Caco-2 (cell line): ENCODE measurements around the gene LASP1NB.

Source experiments
- BruUV-seq: library from RNA; stranded (reverse); fragments of 400-500 nt; replicated peaks from 2 replicates; lab custom pipeline; 2021; lab: Mats Ljungman, UMichigan
- CTCF ChIA-PET: fragments of 300-600 bp; sonication (Branson Sonifier 250); formaldehyde crosslinking; loops from one replicate; lab custom pipeline; 2022; ENCODE audit warnings: antibody characterized with exemption; lab: Charles Lee
- POLR2A ChIA-PET: fragments of 300-600 bp; sonication (Branson Sonifier 250); formaldehyde crosslinking; loops from one replicate; lab custom pipeline; 2022; ENCODE audit warnings: antibody characterized with exemption; lab: Charles Lee
- DNase-seq, 2 experiments: peaks; one replicate each; pipeline versions ENCODE4 v3.0.0 to v3.0.0-alpha.2; 2020 to 2022
- H3K27me3 ChIP-seq: replicated peaks from 2 replicates; pipeline ENCODE4 v1.6.0; 2011; ENCODE audit warnings: low read length; ENCODE audit not compliant: control insufficient read depth, insufficient read depth
- H3K36me3 ChIP-seq: 2 replicates; pipeline ENCODE4 v1.5.1; 2011; ENCODE audit warnings: low read length; ENCODE audit not compliant: control insufficient read depth, insufficient read depth
- H3K4me1 ChIP-seq: fragments of 250-450 bp; sonication (Bioruptor Pico); 2 replicates; pipeline ENCODE4 v1.5.1; 2020; ENCODE audit warnings: mild to moderate bottlenecking
- H3K4me3 ChIP-seq: 2 replicates; pipeline ENCODE4 v1.5.1; 2011; ENCODE audit warnings: low read depth, mild to moderate bottlenecking, control low read depth, low read length
- H3K9me3 ChIP-seq: fragments of 250-450 bp; sonication (Bioruptor Pico); 2 replicates; pipeline ENCODE4 v1.5.1; 2020; ENCODE audit warnings: mild to moderate bottlenecking, moderate library complexity
- H3K27ac Mint-ChIP-seq: one replicate; pipeline ENCODE4 v1.8.0; 2022; ENCODE audit warnings: mixed read lengths; ENCODE audit not compliant: unreplicated experiment
- H3K27me3 Mint-ChIP-seq: one replicate; pipeline ENCODE4 v1.8.0; 2022; ENCODE audit warnings: mixed read lengths; ENCODE audit not compliant: insufficient read depth, unreplicated experiment
- H3K36me3 Mint-ChIP-seq: one replicate; pipeline ENCODE4 v1.8.0; 2022; ENCODE audit warnings: mild to moderate bottlenecking, mixed read lengths; ENCODE audit not compliant: insufficient read depth, unreplicated experiment
- H3K4me1 Mint-ChIP-seq: one replicate; pipeline ENCODE4 v1.8.0; 2022; ENCODE audit warnings: low read depth, mixed read lengths; ENCODE audit not compliant: unreplicated experiment
- H3K4me3 Mint-ChIP-seq: one replicate; pipeline ENCODE4 v1.8.0; 2022; ENCODE audit warnings: mild to moderate bottlenecking, moderate library complexity, mixed read lengths; ENCODE audit not compliant: unreplicated experiment
- H3K9me3 Mint-ChIP-seq: one replicate; pipeline ENCODE4 v1.8.0; 2022; ENCODE audit warnings: mixed read lengths; ENCODE audit not compliant: unreplicated experiment
- intact Hi-C: fragments of 100-400 bp; cut with micrococcal nuclease; formaldehyde crosslinking; loops from one replicate; pipeline ENCODE4 v1.10.0; 2022; ENCODE audit not compliant: unreplicated experiment
- TF ChIP-seq, protein P1 (sequence below), 2 experiments: fragments of 200-600 bp in 1 of 2; IDR thresholded peaks; 1 replicate in 1 of 2; 2 replicates in 1 of 2; pipeline versions ENCODE4 v1.5.1 to v1.8.0; 2011 to 2022; ENCODE audit warnings: antibody characterized with exemption in 1 of 2, control low read depth in 1 of 2, inconsistent platforms in 1 of 2, low read depth in 1 of 2, low read length in 1 of 2, mild to moderate bottlenecking in 1 of 2, moderate library complexity in 1 of 2; ENCODE audit not compliant: insufficient read depth in 1 of 2, severe bottlenecking in 1 of 2, unreplicated experiment in 1 of 2

Gene LASP1NB

DNA sequence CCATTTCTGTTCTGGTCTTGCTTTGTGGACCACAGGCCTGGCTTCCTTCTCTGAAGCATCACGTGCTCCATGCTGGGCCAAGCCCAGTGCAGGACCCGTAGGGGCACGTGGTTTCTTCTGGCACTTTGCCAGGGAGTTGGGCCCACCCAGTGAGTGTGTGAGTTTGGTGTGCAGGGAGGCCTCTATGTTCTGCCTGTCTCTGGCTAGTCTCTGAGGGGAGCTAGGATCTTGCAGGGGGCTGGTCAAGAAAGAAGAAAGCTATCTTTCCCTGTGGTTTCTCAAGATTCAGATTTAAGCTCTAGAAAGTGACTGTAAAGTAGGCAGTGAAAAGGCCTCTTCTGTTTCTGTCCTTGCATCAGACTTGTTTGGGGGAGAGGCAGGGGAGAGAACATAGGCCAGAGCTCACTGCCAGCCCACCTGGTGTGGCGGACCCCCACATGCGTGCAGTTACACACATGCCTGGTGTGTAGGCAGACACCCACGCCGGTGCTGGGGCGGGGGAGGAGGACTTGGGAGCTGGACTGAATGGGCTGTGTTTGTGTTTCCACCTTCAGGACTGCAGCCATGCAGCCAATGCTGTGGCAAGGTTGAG is 43.7 kb upstream of the LASP1NB start:
- ChIA-PET CTCF (no interaction called here), POLR2A (interaction anchor here (1.1 kb wide), 1 partner anchor 12 kb away, joined by 4 read pairs; the partner anchor contains the start of gene LASP1)
- no peaks in the 10 kb centered on the region for H3K9me3 Mint-ChIP-seq

DNA sequence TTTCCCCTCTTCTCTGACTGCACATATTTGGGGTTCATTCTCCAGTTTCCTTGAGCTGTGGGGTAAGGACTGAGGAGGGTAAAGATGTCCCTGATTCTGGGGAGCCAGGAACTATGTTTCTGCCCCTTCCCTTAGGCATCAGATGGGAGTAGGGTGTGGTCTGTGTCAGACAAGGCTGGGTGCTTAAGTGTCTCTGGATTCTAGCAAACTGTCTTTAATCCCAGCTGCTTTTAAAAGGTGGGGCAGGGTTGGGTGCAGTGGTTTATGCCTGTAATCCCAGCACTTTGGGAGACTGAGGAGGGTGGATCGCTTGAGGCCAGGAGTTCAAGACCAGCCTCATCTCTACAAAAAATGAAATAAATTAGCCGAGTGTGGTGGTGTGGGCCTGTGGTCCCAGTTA is 42.5 kb upstream of the LASP1NB start:
- H3K27me3 ChIP-seq = no peaks in the 10 kb centered on the region
- H3K4me3 ChIP-seq = no peak overlapping the region
- peaks cover 86% of the 10 kb centered on the region for H3K36me3 Mint-ChIP-seq
- ChIA-PET POLR2A (no interaction called here), CTCF (interaction anchor here (0.6 kb wide), 1 partner anchor 18 kb away, joined by 3 read pairs; no protein-coding TSS in a partner anchor)
- H3K4me1 ChIP-seq = peaks cover 64% of the 10 kb centered on the region
- H3K36me3 ChIP-seq = peaks cover 10% of the 10 kb centered on the region
- no peaks in the 10 kb centered on the region for H3K27me3 Mint-ChIP-seq
- intact Hi-C loops = no loop called here
- H3K4me1 Mint-ChIP-seq = peaks cover 42% of the 10 kb centered on the region
- BruUV-seq = no TSS peak
- no peak overlapping the region for H3K4me3 Mint-ChIP-seq
- H3K27ac Mint-ChIP-seq = peak overlapping the region; percentile 92
- no peaks in the 10 kb centered on the region for H3K9me3 ChIP-seq
- H3K9me3 Mint-ChIP-seq = no peaks in the 10 kb centered on the region
- no peak for DNase-seq
- TF ChIP-seq, protein P1, sequence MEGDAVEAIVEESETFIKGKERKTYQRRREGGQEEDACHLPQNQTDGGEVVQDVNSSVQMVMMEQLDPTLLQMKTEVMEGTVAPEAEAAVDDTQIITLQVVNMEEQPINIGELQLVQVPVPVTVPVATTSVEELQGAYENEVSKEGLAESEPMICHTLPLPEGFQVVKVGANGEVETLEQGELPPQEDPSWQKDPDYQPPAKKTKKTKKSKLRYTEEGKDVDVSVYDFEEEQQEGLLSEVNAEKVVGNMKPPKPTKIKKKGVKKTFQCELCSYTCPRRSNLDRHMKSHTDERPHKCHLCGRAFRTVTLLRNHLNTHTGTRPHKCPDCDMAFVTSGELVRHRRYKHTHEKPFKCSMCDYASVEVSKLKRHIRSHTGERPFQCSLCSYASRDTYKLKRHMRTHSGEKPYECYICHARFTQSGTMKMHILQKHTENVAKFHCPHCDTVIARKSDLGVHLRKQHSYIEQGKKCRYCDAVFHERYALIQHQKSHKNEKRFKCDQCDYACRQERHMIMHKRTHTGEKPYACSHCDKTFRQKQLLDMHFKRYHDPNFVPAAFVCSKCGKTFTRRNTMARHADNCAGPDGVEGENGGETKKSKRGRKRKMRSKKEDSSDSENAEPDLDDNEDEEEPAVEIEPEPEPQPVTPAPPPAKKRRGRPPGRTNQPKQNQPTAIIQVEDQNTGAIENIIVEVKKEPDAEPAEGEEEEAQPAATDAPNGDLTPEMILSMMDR (IDR thresholded peaks at IDR 0.05; ENCODE audit: insufficient read depth in 1 of 2, low read depth in 1 of 2, low read length in 1 of 2, severe bottlenecking in 1 of 2, unreplicated experiment in 1 of 2) = no peak

More for the DNA sequence above, 43.7 kb upstream of the LASP1NB start:
- TF ChIP-seq, protein P1 (IDR thresholded peaks at IDR 0.05; ENCODE audit: insufficient read depth in 1 of 2, low read depth in 1 of 2, low read length in 1 of 2, severe bottlenecking in 1 of 2, unreplicated experiment in 1 of 2) = no peak
- Mint-ChIP-seq H3K36me3 (peaks cover 77% of the 10 kb centered on the region), H3K27me3 (no peaks in the 10 kb centered on the region), H3K4me1 (peaks cover 43% of the 10 kb centered on the region), H3K4me3 (no peak overlapping the region), H3K27ac (peak overlapping the region; percentile 92)
- Histone ChIP-seq H3K9me3 (no peaks in the 10 kb centered on the region), H3K4me3 (no peak overlapping the region), H3K36me3 (peaks cover 14% of the 10 kb centered on the region), H3K4me1 (peaks cover 75% of the 10 kb centered on the region), H3K27me3 (no peaks in the 10 kb centered on the region)
- intact Hi-C loops = no loop called here
- BruUV-seq = no TSS peak
- no peak for DNase-seq

DNA sequence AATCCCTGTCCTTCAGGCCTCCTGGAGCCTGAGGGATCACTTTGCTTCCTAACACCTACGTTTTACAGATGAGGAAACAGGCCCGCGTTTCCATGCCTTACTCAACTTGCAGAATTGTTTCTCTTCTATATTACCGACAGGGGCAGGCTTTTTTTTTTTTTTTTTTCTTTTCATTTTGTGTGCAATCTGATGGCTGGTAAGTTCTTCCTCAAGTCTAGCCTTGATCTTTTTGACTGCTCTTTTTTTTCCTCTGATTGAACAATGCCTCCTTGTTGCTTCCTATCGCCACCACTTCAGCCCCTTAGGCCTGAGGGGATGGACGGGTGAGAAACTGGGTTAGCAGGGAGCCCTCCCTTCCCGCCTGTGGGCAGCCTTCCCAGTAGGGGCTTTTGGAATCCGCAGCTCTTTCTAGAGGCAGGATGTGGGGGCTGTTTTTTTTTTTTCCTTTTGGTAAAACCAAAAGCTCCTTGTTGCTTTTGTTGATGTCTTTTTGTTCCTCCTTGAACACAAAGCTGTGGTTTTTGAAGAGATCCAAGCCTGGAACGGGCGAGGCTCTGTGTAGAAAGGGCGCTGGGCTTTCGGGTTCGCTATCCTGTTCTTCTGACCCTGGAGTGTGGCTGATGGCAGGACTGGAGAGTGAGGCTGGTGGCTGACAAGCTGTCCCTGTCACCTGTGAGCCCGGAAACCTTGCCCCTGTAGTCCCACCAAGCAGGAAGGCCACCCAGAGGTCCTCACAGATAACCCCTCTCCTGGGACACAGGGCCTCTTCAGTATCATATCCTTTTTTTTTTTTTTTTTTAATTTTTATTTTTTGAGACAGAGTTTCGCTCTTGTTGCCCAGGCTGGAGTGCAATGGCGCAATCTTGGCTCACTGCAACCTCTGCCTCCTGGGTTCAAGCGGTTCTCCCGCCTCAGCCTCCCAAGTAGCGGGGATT is 41.6 kb upstream of the LASP1NB start:
- Histone ChIP-seq H3K27me3 (no peaks in the 10 kb centered on the region), H3K9me3 (no peaks in the 10 kb centered on the region), H3K4me3 (no peak overlapping the region), H3K36me3 (peaks cover 8% of the 10 kb centered on the region), H3K4me1 (peaks cover 54% of the 10 kb centered on the region)
- no peak for DNase-seq
- H3K9me3 Mint-ChIP-seq = no peaks in the 10 kb centered on the region
- intact Hi-C loops = no loop called here
- ChIA-PET CTCF (interaction anchor here (1.9 kb wide), 1 partner anchor 13 kb away, joined by 7 read pairs; no protein-coding TSS in a partner anchor), POLR2A (no interaction called here)
- H3K36me3 Mint-ChIP-seq = peaks cover 81% of the 10 kb centered on the region
- H3K4me3 Mint-ChIP-seq = no peak overlapping the region
- no peaks in the 10 kb centered on the region for H3K27me3 Mint-ChIP-seq
- H3K27ac Mint-ChIP-seq = peak overlapping the region; percentile 4
- TF ChIP-seq, protein P1 (IDR thresholded peaks at IDR 0.05; ENCODE audit: insufficient read depth in 1 of 2, low read depth in 1 of 2, low read length in 1 of 2, severe bottlenecking in 1 of 2, unreplicated experiment in 1 of 2) = no peak
- peaks cover 32% of the 10 kb centered on the region for H3K4me1 Mint-ChIP-seq
- BruUV-seq = no TSS peak
